COLO668 (cell line): ENCODE results near the gene CIAO2B.
"Not testable (repeated sequence)": the region's sequence is repeated elsewhere in the genome, so short reads cannot be mapped to it uniquely, and the experiment has no call there.

Source experiments
- DNase-seq: peaks from one replicate; lab custom pipeline; 2025; ENCODE audit not compliant: unreplicated experiment; lab: John Stamatoyannopoulos, UW

Gene CIAO2B

DNA sequence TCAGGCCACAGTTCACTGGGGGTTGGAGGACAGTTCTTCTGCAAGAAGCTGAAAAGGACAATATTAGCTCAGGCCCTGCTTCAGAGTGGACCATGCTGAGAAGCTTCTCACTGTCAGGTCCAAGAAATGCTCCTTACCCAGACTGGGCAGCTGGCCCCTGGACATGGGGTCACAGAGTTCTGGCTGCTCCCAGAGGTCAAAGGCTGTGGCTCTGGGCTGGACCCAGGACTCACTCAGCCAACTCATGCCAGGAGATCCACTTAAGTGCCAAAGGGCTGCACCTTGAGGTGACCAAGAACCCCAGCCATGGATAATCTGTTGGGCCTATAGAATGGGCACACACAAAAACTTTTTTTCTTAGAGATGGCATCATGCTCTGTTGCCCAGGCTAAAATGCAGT, 5.2 kb upstream of the CIAO2B start:
- DNase-seq, result no peak

DNA sequence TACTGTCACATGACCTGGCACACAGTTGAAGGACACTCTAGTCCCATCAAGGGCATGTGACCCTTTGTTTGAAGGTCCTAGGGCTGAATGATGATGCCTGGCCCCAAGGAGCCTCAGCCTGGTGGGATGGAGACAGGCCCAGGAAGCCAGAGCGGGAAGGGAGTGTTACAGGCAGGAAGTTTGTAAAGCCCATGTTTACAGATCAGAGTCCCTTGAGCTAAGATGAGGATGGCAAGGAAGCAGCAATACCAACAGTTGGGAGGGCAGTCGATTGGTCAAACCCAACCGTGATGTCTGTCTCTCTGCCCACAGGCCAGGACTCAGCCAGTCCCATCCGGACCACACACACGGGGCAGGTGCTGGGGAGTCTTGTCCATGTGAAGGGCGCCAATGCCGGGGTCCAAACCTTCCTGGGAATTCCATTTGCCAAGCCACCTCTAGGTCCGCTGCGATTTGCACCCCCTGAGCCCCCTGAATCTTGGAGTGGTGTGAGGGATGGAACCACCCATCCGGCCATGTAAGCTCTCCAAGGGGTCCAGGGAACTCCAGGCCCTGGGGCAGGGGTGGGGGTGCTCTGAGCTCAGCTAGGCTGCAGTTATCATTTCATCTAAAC, 3.6 kb upstream of the CIAO2B start:
- DNase-seq, result no peak

DNA sequence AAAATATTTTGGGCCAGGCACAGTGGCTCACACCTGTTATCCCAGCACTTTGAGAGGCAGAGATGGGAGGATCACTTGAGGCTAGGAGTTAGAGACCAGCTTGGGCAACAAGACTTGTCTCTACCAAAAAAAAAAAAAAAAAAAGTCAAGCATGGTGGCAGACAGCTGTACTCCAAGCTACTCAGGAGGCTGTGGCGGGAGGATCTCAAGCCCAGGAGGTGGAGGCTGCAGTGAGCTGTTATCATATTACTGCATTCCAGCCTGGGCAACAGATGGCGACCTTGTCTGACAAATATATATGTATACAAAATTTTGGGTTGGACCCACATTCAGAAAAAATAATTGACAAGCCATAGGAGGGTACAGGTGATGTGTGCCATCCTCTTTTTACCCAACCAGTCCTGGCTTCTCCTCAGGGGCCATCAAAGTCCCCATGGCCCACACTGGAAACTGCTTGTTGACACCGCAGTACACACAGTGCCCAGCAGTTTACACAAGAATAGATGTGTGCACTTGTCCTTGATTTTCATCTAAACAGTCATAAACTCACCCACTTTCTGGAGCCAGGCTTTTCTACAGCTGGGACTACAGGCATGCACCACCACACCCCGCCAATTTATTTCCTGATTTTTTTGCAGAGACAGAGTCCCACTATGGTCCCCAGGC, 2.8 kb upstream of the CIAO2B start:
- DNase-seq, result no peak

DNA sequence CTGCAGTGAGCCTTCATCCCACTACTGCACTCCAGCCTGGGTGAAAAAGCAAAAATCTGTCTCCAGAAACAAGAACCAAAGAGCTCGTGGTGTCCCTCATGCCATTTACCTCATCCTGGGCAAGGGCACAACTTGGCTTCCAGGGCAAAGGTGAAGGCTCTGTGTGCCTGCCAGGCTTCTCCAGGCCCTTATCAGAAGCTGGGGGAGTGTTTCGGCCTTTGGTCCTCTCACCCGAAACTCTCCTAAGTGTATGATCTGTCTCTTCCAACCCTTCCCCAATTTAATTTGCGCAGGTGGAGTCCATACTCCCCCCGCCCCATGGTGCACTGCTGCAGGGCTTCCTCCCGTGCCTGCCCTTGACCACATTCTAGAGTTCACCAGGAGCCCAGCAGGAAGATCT, 2.3 kb upstream of the CIAO2B start:
- no peak for DNase-seq

DNA sequence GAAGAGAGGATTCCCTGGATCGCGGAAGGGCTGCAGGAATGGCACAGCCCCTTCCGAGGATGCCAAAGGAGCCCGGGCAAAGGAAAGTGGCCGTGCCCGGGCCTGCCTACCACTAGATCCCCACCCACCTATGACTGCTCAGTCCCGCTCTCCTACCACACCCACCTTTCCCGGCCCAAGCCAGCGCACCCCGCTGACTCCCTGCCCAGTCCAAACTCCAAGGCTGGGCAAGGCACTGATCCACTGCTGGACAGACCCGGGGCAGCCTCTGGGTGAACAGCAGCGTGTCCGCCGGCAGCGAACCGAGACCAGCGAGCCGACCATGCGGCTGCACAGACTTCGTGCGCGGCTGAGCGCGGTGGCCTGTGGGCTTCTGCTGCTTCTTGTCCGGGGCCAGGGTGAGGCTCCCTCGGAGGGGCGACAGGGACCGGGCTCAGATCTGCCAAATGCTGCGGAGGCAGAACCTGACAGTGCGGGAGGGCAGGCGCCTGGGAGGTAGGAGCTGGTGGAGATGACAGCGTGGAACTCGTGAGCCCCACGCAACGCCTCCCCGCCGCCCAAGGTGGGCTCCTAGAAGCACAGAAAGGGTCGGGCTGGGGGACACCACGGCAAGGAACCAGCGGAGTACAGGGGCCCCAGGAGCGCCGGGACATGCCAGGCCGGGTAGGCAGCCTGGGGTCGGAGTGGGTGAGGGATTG, 1.3 kb upstream of the CIAO2B start, which contains the start of gene CES2:
Gene CES2, plus strand, starts transcription at position 203 of the 698 bp plus-strand sequence. Its CDS starts 120 bp downstream, at position 323.
- peak; percentile 39 for DNase-seq

DNA sequence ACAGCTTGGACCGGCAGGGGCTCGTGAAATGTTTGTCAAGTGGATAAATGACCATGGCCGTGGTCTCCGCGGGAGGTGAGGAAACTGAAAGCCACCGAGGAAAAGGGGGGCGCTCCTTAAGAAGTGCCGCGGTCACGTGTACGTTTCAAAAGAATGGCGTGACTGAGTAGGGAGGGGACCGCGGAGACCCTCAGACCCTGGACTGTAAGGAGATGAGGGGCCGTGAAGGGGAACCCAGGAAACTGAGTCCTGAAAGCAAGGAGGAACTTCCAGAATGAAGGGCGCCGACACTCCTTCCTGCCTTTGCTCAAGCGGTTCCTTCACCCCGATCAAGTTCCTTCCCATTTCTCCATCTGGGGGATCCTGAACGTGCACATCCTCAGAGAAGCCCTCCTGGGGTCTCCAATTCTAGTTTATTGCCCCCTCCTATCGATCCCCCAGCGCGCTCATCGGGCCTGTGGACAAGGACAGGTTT, 674 bp upstream of the CIAO2B start:
- not testable (repeated sequence) for DNase-seq

DNA sequence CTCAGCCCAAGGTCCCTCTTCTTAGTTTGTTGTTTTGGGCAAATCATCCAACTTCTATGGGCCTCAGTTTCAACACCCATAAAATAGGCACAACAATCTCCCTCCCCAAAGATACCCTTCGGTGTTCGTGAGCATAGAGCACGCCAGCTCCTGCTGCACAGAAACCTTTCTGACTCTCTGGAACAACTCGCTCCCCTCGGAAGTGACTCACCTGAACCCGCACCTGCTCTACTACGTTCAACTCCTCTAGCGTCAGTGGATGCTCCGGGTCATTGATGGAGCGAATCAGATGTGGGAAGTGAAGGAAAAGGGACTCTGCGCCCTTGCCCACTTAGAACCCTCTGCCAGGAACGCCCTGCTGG, 445 bp downstream of the CIAO2B start:
- DNase-seq, result peak; percentile 63

DNA sequence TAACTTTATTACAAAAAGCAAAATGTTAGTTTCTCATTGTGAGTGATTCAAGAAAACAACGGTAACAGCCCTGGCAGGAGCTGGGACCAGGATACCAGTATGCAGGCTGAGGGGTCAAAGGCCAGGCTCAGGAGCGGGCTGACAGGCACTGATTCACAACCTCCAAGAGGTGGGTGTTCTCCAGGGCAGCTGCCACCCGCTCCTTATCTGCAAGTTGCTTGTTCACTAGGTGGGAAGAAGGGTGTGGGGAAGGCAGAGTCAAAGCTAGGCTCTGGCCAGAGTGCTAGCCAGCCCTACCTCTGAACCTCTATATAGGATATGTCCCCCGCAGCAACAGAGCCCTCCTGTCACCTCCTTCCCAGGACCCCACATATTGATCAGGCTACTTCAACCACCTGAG, 2.1 kb downstream of the CIAO2B start:
- DNase-seq, result no peak

DNA sequence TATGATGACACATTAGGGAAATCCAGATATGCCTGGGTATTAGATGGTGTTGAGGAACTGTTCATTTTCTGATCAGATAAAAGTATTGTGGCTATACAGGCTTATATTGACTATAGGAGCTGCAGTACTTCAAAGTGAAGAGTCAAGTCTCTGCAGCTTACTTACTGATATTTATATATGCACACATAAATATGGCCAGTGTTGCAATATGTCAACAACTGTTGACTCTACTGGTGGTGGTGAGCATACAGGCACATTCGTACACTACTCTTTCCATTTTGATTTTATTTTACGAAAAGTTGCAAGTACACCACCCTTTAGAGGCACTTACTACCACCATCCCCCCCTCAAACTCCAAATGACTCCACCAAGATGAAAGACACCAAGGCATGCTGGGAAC, 2.5 kb downstream of the CIAO2B start:
- no peak for DNase-seq

DNA sequence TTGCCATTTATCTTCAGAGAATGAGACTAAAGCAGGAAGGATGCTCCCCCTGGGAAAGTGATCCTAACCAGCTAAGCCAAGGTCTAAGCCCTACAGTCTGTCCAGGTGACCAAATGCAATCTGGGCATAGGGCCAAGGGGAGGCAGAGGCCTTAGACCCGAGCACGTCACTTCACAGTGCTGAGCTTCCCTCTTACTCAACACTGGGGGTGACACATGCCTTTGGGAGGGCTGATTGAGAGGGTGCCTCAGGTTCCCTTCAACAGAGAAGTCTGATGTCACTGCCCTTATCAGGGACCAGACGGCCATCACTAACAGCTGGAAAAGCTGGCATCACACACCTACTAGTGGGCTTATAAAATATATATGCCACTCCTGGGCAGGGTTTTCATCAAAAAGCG, 4.0 kb downstream of the CIAO2B start:
- DNase-seq, result peak; percentile 74

DNA sequence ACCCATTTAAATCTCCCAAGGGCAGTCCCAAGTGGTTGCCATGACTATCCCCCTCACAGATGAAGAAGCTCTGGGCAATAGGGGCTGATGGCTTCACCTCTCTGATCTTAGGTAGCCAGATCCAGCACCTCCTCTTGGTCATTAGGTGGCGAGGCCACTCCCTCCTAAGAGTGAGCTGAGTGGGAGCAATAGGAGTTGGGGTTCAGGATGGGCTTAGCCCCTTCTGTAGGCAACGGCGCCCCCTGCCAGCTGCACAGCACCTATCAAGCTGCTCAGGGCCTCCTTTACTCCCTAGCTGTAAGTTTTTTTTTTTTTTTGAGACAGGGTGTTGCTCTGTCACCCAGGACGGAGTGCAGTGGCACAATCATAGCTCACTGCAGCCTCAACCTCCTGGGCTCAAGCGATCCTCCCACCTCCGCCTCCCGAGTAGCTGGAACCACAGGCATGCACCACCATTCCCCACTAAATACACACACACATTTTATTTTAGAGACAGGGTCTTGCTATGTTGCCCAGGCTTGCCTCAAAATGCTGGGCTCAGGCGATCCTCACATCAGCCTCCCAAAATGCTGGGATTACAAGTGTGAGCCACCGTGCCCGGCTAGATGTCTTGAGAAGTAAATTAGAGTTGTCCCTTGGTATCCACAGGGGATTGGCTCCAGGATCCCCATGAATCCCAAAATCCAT, 5.4 kb downstream of the CIAO2B start:
- DNase-seq, result peak; percentile 28

DNA sequence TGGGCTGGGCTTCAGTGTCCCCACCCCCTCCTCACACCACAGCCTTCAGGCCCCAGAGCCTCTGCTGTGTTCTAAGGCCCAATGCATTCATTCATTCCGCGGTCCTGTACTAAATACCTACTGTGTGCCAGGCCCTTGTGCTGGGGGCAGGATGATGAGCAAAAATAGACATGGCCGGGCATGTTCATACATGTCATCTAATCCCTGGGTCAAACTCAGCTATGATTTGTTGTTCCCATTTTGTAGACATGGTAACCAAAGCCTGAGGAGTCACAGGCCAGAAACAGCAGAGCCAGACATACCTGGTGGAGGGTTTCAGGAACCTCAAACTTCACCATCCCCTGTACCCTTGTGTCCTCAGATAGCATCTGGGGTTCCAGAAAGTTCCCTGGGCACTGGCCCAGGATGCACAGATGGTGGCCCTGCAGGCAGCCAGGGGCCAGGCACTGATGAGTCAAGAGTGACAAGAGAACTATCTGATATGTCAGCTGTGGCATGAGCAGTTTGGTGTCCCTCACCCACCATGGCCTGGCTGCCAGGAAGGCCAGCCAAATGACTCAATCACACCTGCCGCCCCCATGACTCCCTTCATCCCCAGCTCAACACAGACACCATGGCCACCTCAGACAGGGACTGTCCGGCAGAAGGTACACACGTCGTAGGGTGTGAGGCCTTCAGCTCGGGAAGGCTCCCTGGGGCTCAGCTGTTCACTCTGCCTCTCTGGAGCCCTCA, 6.1 kb downstream of the CIAO2B start:
- peak; percentile 9 for DNase-seq

DNA sequence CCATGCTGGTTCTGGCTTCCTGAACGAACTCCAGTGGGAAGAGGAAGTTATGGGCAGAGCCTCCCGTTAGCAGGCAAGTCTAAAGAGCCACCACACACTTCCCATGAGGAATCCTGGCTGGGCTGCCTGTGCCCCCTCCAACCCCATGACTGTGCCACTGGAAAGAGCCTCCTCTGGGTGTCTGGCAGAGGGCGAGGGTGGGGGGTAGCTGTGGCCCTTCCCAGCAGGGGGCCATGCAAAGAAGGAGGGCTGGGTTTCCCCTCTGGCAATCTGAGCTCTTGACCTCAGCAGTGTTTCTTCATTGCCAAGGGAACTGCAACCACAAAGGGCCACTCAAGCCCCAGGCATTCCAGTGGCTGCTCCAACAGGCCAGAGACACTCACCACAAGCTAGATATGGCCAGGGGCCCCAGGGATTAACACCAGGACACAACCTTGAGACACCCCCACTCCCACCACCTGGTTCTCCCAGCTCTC, 7.2 kb downstream of the CIAO2B start:
- peak; percentile 70 for DNase-seq

DNA sequence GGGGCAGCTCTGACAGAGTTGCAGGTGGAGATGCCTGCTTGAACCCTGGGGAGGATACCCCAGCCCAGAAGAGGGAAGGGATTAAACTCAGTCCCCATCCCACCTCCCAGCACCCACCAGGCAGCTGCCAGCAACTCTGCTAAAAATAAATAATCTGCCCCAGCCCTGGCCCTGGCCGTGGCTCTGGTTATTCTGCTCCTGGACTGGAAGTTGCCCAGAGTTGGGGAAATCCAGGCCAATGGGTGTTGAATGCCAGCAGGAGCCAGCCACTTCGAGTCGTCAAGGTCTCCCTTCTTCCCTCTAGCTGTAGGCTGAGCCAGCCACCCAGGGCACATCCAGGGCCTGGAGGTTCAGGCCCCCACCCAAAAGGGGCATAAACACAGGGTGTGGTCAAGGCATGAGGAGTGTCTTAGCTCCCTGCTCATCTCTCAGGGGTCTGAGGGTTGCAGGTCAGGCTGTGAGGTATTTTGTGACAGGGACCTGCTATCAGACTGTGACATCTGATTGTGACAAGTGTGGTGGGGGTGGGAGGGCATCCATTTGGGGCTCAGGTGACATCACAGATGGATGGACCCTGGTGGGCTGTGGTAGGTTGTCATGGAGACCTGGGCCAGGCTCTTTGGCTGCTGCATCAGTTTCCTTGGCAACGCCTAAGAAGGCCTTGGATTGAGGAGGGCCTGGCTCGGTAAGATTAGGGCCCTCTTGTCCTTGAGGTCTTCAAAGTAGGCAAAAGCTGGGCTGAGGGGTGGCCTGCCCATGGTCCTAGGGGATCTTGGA, 7.8 kb downstream of the CIAO2B start:
- DNase-seq, result no peak

DNA sequence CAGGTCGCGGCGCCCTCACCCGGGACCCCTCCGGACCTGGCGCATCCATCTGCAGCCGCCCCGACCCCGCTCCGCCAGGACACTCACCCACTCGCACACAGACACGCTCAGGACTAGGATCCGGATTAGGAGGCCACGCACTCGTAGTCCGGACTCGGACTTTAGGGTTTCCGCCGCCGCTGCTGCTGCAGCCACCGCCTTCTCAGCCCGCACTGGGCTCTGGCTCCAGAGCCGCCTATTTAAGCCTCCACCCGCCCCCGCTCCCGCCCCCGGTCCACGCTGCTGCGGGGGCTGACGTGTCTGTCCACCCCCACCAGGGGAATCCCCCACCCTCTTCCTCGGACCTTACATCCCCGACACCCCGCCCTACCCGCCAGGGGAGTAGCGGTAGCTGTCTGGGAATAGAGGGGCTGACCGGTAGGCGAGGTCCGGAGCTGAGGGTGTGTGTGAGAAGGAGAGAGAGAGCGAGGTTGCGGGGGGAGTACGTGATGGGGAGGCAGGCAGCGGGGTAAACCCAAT, 8.8 kb downstream of the CIAO2B start, which contains the start of gene RRAD:
Gene RRAD, minus strand, starts transcription at position 214 of the 519 bp plus-strand sequence. CDS start 356 bp downstream, outside the sequence.
- no peak for DNase-seq

DNA sequence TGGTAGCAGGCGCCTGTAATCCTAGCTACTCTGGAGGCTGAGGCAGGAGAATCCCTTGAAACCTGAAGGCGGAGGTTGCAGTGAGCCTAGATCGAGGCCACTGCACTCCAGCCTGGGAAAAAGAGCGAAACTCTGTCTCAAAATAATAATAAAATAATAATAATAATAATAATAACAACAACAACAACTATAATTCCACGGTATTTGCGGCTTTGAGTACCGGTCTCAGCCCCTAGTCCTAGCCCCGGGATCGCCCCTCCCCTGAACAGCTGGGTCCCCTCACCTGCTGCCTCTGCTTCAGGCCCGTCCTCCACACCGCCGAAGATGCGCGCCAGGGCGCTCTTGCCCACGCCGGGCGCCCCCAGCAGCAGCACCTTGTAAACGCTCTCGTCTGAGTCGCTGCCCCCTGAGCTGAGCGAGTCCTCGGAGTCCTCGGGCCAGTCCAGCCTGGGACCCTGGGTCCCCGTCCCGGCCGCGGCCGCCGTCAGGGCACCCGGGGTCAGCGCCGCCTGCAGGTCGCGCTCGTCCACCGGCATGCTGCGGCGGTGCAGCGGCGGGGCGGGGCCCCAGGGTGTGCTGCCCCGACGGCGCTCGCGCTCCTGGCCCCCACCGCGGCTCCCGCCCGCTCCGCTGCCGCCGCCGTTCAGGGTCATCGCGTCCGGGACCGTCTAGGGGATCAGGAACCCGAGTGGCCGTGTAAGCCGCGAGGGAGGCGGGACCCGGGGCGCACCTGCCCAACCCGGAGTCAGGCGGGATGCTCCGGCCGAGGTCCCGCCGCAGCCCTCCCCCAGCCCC, 9.5 kb downstream of the CIAO2B start:
- DNase-seq, result peak; percentile 35

DNA sequence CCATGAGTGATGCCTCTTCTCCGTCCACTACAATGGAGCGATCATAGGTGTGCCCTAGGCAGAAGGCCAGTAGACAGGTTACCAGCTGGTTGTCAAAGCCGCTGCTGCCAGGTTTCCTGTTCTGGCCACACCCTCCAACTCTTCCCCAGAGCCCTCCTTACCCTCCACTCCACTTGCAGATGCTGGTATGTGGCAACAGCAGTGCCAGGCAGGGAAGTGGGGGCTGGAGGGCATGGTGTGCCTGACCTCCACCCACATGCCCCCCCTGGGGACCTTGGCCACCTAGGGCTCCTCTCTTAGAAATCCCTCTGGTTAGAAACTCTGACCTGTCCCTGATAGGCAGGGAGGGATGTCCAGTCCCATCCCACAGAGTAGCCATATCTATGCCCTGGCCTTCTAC, 10.3 kb downstream of the CIAO2B start:
- peak; percentile 28 for DNase-seq

DNA sequence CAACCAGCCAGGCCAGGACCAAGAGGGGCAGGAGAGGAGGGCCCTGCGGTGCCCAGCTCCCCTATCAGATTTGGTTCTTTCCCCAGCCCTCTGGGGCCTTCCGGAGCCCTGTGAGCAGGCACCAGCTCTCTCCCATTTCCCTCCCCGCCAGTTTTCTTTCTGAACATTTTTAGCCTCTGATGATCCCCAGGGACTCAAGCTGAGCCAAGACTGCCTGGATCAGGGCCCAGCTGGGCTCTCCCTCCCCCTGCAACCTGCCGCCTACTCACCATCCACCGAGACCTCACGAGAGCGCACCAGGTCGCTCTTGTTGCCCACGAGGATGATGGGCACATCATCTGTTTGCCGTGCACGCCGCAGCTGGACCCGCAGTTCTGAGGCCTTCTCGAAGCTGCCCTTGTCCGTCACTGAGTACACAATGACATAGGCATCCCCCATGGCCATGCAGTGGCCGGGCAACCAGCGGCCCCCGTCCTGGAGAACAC, 10.9 kb downstream of the CIAO2B start:
- DNase-seq, result no peak
